ENCODE data around the gene METRNL. TPM values are rescaled to one million over a fixed set of nuclear protein-coding genes. Genes with fewer than 3 reads are reported as not detected.

METRNL gene
- total RNA-seq, 2 experiments from 2014 or later, result 23.3 to 24.1 TPM

DNA sequence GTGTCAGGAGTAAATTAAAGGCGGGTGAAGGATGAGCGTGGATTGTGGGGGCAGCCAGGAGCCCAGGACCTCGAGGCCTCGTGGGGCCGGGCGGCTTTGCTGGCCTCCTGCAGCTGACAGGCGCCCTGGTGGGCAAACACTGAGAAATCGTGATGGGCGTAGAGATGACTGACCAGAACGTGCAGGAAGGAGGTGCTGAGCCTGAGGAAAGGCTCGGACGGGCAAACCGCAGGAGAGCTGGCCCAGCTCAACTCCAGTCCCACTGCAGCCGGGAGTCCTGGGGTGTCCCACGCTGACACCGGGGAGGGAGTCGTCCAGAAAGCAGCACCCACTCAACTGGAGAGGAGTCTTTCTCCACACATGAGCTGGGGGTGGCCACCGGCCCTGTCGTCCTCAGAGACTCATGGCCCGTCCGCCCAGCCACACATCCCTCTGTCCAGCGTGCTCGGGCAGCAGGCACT is 36.9 kb downstream of the METRNL start:
- TF ChIP-seq, protein P1, sequence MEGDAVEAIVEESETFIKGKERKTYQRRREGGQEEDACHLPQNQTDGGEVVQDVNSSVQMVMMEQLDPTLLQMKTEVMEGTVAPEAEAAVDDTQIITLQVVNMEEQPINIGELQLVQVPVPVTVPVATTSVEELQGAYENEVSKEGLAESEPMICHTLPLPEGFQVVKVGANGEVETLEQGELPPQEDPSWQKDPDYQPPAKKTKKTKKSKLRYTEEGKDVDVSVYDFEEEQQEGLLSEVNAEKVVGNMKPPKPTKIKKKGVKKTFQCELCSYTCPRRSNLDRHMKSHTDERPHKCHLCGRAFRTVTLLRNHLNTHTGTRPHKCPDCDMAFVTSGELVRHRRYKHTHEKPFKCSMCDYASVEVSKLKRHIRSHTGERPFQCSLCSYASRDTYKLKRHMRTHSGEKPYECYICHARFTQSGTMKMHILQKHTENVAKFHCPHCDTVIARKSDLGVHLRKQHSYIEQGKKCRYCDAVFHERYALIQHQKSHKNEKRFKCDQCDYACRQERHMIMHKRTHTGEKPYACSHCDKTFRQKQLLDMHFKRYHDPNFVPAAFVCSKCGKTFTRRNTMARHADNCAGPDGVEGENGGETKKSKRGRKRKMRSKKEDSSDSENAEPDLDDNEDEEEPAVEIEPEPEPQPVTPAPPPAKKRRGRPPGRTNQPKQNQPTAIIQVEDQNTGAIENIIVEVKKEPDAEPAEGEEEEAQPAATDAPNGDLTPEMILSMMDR (IDR thresholded peaks at IDR 0.05), result no peak
- POLR2A ChIA-PET, result interaction anchor here (1.0 kb wide), 1 partner anchor 15 kb away, joined by 3 read pairs; no protein-coding TSS in a partner anchor
- DNase-seq (no peak), ATAC-seq (no peak)
- H3K36me3 Mint-ChIP-seq (ENCODE audit: low read depth), result no peaks in the 10 kb centered on the region
- H3K27me3 Mint-ChIP-seq, result peaks cover 8% of the 10 kb centered on the region
- H3K9me3 Mint-ChIP-seq, result no peaks in the 10 kb centered on the region
- H3K27ac Mint-ChIP-seq, result no peak overlapping the region
- no peak overlapping the region for H3K4me3 Mint-ChIP-seq
- H3K4me1 Mint-ChIP-seq (ENCODE audit: low read depth), result peaks cover 14% of the 10 kb centered on the region
- CTCF ChIA-PET, result no interaction called here
- intact Hi-C loops (cut with micrococcal nuclease), result no loop called here

DNA sequence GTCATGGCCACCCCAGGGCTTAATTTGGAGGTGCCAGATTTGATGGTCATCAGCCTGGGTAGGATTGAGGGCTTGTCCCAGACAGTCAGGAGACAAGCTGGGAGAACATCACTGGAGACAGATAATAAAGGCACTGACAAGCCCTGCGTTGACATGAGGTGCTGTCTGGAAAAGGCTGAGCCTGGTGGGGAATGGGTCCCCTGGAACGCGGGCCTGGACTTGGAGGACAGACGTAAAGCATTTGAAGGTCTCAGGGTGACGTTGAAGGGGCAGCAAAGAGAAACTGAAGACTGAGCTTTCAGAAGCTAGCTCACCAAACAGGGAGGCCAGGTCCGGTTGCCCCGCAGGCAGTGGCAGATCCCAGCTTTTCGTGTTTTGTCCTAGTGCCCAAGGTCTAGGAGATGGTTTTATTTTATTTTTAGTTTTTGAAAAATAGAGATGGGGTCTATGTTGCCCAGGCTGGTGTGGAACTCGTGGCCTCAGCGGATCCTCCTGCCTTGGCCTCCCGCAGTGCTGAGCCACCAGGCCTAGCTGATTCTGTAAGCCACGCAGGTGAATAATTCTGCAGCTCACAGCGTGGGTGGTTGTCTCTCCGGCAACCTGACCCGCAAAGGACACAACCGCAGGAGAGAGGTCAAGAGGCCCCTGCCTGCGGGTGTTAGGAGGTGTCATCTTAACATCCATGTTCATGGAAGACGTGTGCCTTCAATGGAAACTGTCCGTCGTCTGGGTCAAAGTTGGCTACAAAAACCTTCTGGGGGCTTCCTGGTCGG is 37.6 kb downstream of the METRNL start:
- Mint-ChIP-seq H3K9me3 (no peaks in the 10 kb centered on the region), H3K36me3 (ENCODE audit: low read depth) (no peaks in the 10 kb centered on the region), H3K27me3 (peaks cover 12% of the 10 kb centered on the region), H3K27ac (no peak overlapping the region), H3K4me1 (ENCODE audit: low read depth) (peaks cover 14% of the 10 kb centered on the region), H3K4me3 (no peak overlapping the region)
- POLR2A ChIA-PET, result interaction anchor here (1.0 kb wide), 1 partner anchor 15 kb away, joined by 3 read pairs; no protein-coding TSS in a partner anchor
- TF ChIP-seq, protein P1 (IDR thresholded peaks at IDR 0.05), result no peak
- intact Hi-C loops (cut with micrococcal nuclease), result no loop called here
- CTCF ChIA-PET, result no interaction called here
- ATAC-seq (no peak), DNase-seq (no peak)

DNA sequence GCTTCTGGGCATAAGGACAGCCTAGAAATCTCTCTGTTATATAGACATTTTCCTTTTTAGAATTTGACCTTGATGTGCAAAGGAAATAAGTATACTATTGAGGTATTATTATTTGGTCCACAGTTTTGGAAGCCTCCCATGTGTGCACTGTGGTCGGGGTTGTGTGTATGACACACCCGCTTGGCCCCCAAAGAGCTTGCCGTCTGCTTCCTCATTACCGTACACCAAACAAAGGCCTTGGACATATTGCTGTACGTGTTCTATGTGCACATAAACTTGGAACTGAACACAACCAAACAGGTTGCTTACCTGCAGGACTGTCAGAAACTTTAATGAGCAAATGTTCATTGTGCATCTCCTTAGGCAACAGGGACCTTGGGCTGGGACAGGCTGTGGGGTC is 38.2 kb downstream of the METRNL start:
- Mint-ChIP-seq H3K9me3 (no peaks in the 10 kb centered on the region), H3K27me3 (peaks cover 14% of the 10 kb centered on the region), H3K4me3 (no peak overlapping the region), H3K4me1 (ENCODE audit: low read depth) (peaks cover 14% of the 10 kb centered on the region), H3K27ac (no peak overlapping the region), H3K36me3 (ENCODE audit: low read depth) (no peaks in the 10 kb centered on the region)
- ChIA-PET POLR2A (no interaction called here), CTCF (no interaction called here)
- TF ChIP-seq, protein P1 (IDR thresholded peaks at IDR 0.05), result no peak
- no peak for ATAC-seq
- intact Hi-C loops (cut with micrococcal nuclease), result no loop called here
- no peak for DNase-seq

DNA sequence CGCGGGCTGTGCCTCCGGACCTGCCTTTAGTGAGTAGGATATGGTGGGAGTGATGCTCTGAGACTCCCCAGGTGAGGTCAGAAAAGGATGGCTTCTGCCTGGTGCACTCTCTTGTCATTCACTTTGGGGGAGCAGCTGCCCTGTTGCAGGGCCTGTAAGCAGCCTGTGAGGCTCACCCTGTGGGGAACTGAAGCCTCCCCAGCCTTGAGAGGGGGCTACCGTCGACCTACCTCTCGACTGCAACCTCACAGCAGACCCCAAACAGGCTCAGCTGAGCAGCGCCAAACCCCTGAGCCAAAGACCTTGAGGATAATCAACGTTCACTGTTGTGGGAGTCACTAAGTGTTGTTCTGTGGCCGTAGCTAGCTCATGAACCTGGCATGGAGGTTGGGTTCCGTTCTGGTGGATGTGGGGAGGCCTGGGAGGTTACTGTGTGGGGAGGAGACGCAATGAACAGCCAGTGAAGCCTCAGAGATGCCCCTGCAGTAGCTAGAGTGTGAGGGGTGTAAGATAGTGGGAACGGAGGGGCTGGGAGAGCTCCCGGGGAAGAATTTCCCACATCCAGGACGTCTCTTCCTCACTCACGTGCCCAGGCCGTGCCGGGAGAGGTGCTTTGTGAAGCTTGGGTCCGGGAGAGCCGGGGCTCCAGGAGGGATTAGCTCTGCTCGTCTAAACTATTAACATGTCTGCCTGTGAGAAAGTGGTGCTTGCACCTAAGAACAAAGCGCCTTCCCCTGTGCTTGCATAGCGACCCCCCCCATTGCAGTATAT is 38.8 kb downstream of the METRNL start:
- ATAC-seq, result no peak
- ChIA-PET CTCF (no interaction called here), POLR2A (no interaction called here)

More for the DNA sequence above, 38.8 kb downstream of the METRNL start:
- H3K4me3 Mint-ChIP-seq, result no peak overlapping the region
- H3K36me3 Mint-ChIP-seq (ENCODE audit: low read depth), result no peaks in the 10 kb centered on the region
- no peak overlapping the region for H3K27ac Mint-ChIP-seq
- peaks cover 14% of the 10 kb centered on the region for H3K4me1 Mint-ChIP-seq (ENCODE audit: low read depth)
- H3K27me3 Mint-ChIP-seq, result peaks cover 14% of the 10 kb centered on the region
- no peaks in the 10 kb centered on the region for H3K9me3 Mint-ChIP-seq
- TF ChIP-seq, protein P1 (IDR thresholded peaks at IDR 0.05), result no peak
- intact Hi-C loops (cut with micrococcal nuclease), result no loop called here
- DNase-seq, result no peak

Measured in activated CD8-positive, alpha-beta T cell treated with anti-CD3 and anti-CD28 coated beads for 36 hours (primary cell).